ENCODE results near the gene TRIM68.

The TRIM68 gene

DNA sequence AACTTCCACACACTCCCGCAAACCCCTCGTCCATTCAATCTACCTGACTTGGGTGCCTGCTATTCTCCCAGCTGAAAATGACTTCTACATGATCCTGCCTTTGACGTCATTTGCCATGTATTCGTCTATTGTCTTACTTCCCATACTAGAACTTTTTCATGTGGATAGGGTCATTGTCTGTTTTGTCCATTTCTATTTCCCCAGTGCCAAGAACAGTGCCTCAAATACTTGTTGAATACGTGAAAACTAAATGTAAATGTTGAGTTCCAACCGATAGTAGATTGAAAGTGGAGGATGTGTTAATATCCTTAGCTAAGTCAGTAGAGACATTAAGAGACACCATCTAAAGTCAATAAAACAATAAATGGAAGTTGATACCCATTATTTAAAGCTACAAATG is 935 bp downstream of the TRIM68 start:
- no peak for DNase-seq (ENCODE audit: extremely low read depth in 1 of 2, low read depth in 1 of 2)

DNA sequence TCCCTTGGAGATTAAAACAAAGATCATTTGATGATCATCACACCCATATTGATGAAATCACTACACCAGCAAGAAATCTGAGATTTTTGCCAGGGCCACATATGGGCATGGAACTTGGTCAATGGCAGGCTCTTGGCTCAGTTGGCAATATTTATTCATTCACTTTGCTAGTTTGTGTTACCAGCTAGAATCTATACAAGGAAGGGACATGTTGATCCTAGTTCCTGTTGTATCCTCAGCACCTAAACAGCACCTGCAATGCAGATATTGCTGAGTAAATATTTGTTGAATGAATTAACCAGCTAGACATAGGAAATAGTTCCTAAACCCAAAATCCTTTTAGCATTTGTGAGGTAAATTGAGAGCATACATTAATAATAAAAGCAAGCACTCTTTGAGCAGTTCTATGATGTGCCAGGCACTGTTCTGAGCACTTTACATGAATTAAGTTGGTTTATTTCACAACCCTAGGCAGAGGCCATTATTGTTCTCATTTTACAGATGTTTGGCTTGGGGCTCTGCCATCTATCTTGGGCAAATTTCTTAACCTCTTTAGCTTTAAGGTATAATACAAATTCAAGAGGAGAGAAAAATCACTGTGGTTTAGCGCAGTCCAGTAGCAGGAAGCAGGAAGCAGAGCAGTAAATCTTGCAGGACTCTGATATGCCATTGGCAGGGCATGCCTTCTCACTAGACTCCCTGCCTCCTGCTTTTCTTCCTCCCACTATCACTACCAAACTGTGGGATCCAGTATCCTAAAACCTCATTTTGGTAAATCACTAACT is 1.6 kb downstream of the TRIM68 start:
- no peak for DNase-seq (ENCODE audit: extremely low read depth in 1 of 2, low read depth in 1 of 2)

DNA sequence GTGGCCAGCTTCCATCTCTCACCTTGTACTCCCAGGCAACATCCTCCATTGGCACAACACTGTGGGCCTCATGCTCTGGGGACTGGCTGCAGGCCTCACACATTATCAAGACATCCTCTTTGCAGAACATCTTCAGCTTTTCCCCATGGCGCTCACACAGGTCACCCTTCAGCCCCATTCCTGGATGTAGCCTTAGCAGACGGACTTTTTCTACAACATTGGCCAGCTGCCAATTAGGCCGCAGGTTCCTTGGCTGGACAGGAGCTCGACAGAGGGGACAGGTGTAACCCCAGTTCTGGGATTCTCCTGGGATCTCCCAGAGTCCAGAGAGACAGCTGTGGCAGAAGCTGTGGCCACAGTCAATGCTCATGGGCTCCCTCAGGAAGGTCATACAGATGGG is 3.0 kb downstream of the TRIM68 start:
- no peak for DNase-seq (ENCODE audit: extremely low read depth in 1 of 2, low read depth in 1 of 2)

DNA sequence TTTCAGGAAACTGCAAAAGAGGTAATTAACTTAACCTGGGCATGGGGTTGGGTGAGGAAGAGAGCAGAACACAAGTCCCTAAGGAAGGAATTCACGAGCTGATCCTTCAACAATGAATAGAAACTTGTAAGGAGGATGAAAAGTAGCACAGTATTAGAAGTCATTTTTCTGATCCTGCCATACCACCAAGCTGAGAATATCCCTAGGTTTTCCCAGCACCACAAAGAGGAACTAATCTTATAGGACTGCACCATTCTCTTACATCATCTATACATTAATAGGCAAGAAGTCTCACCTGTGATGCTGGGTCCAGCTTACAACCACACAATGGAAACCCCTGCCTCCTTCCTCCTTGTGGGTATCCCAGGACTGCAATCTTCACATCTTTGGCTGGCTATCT is 14.3 kb downstream of the TRIM68 start, which contains the start of gene OR52I1:
TSS of gene OR52I1 (plus strand) at position 301 of the 400 bp plus-strand sequence. CDS start at position 301, 0 bp downstream.
- no peak for DNase-seq (ENCODE audit: extremely low read depth in 1 of 2, low read depth in 1 of 2)

DNA sequence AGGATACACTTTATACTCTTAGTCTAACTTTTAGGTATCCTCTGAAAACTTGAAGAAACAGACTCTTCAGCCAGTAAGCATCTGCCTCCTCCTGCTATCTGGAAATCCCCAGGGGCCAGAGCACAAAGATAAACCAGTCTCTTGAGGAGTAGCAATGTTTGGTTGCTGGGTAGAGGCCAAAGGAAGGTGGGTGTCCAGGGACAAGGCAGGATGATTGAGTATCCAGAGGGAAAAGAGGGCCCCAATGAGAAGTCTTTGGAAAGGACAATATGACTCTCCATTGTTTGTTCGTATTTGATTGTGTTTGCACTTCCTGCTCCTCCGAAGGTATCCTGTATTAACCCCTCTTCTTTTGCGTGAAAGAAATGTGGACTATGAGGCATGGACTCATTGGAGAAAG is 19.0 kb downstream of the TRIM68 start:
- DNase-seq (ENCODE audit: extremely low read depth in 1 of 2, low read depth in 1 of 2) = no peak

DNA sequence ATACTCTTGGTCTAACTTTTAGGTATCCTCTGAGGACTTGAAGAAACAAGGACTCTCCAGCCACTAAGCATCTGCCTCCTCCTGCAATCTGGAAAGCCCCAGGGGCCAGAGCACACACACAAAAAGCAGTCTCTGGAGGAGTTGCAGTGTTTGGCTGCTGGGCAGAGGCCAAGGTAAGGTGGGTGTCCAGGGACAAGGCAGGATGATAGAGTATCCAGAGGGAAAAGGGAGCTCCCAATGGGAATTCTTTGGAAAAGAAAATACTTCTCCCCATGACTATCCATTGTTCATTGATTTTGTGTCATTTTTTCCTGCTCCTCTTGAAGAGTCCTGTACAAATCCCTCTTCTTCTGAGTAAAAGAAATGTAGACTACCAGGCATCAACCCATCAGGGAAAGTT is 26.6 kb downstream of the TRIM68 start, which contains the start of gene OR52I2:
TSS of gene OR52I2 (plus strand) at position 301 of the 400 bp plus-strand sequence.
- DNase-seq (ENCODE audit: extremely low read depth in 1 of 2, low read depth in 1 of 2) = no peak

DNA sequence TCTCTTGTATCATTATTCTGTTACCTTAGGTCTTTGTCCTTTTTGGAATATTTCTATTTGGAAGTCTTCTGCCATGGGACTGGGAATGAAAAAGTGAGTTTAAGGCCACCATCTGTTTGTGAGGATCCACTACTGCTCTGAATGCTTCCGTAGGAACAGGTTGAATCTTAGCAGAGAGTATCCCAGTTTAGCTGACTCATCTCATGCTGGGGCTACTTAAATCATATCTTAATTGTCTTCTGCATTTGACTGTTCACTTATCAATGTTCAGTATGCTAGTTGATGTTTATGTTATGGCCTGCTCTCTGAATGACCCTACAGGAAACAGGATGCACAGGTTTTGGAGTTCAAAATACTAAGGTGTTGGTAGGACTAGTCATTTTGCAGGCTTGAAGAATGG is 27.9 kb downstream of the TRIM68 start:
- no peak for DNase-seq (ENCODE audit: extremely low read depth in 1 of 2, low read depth in 1 of 2)

DNA sequence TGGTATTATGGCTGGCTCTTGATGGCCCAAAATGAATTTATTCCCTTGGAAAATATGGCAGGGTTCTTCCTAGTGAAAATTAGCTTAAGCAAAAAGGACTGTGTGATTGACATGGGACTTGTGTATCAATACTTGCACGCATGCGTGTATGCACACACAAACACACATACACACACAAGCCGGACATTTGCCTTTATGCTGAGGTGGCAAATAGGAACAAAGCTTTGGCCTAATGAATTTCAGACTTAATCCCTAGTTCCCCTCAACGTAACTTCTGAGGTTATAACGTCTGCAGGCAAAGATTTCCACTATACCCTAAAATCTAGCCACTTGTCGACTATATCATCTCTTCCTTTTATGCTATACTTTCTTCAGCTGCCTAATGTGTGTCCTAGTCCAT is 29.4 kb downstream of the TRIM68 start:
- no peak for DNase-seq (ENCODE audit: extremely low read depth in 1 of 2, low read depth in 1 of 2)

DNA sequence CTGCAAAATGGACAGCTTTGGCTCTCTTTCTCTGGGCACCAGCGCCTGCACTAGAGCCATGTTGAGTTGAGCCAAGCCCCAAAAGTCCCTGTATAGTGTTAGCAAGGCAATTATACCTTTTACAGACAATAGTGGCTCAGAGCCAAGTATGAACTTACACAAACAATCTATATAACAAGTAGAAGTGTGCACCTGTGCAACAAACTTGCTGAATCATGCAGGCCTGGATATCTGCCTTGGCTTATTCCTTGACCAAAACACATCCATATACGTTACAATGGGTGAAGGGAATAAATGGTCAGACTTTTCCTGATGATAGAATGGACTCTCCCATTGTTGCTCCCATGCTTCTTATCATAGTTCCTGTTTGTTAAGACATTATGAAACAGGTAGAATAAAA is 30.3 kb downstream of the TRIM68 start:
- no peak for DNase-seq (ENCODE audit: extremely low read depth in 1 of 2, low read depth in 1 of 2)

DNA sequence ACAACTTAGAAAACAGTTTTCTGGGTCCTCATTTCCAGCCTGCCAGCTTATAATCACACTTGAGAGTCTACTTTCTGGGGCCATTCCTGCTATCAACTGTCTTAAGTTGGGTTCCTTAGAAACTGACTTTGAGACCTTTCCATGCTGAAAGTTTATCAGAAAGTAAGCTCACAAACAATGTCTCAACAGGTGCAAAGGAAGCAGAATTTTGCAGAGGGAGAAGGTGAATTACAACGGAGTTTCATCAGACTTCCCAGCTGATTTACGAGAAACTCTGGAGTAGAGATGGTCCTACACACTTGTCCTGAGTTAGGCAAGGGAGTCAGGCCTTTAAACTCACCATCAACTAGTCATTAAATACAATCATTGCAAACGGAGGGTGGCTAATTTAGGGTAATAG is 31.2 kb downstream of the TRIM68 start:
- no peak for DNase-seq (ENCODE audit: extremely low read depth in 1 of 2, low read depth in 1 of 2)

DNA sequence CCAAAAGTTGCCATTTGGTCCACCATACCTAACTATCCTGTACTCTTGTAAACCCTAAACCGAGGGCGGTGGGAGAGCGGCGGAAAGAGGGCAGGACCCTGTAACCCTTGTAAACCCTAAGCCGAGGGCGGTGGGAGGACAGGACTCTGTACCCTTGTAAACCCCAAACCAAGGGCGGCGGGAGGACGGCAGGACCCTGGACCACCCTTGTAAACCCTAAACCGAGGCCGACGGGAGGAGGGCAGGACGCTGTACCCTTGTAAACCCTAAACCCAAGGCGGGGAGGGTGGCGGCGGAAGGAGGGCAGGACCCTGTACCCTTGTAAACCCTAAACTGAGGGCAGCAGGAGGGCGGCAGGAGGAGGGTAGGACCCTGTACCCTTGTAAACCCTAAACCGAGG is 39.0 kb downstream of the TRIM68 start:
- DNase-seq (ENCODE audit: extremely low read depth in 1 of 2, low read depth in 1 of 2) = no peak

DNA sequence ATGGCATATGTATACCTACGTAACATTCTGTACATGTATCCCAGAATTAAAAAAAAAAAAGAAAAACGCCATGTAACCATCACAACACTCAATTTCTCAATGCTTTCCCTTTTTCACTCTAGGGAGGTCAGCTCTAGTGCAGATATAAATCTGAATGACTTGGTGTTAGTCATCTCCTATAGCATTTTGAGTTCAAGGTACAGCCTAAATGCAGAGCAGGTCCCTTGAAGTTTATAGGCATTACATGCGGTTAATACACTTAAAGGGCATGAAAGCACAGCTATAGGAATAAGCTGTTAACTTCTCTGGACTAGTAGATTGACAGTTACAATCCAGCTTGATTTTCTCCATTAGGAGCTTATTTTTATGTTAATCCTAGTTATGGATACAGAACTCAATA is 42.7 kb downstream of the TRIM68 start:
- no peak for DNase-seq (ENCODE audit: extremely low read depth in 1 of 2, low read depth in 1 of 2)

DNA sequence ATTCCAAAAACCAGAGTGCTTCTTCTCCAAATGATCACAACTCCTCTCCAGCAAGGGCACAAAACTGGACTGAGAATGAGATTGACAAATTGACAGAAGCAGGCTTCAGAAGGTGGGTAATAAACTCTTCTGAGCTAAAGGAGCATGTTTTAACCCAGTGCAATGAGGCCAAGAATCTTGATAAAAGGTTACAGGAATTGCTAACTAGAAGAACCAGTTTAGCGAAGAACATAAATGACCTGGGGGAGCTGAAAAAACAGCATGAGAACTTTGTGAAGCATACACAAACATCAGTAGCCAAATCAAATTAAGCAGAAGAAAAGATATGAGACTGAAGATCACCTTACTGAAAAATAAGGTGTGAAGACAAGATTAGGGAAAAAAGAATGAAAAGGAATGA is 47.6 kb downstream of the TRIM68 start:
- no peak for DNase-seq (ENCODE audit: extremely low read depth in 1 of 2, low read depth in 1 of 2)

DNA sequence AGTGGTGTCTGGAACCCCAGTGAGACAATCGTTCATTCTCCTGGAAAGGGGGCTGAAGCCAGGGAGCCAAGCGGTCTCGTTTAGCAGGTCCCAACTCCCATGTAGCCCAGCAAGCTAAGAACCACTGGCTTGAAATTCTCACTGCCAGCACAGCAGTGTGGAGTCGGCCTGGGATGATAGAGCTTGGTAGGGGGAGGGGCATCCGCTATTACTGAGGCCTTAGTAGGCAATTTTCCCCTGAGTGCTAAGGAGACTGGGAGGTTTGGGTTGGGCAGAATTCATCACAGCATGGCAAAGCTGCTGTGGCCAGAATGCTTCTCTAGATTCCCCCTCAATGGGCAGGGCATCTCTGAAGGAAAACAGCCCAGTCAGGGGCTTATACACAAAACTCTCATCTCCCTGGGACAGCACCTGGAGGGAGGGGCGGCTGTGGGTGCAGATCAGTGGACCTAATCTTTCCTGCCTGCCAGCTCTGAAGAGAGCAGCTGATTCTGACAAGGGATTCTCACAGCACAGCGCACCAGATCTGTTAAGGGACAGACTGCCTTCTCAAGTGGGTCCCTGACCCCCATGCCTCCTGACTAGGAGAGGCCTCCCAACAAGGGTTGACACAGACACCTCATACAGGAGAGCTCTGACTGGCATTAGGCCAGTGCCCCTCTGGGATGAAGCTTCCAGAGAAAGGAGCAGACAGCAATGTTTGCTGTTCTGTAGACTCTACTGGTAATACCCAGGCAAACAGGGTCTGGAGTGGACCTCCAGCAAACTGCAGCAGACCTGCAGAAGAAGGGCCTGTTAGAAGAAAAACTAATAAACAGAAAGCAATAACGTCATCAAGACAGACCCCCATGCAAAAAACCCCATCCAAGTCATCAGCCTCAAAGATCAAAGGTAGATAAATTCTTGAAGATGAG is 48.2 kb downstream of the TRIM68 start:
- no peak for DNase-seq (ENCODE audit: extremely low read depth in 1 of 2, low read depth in 1 of 2)

DNA sequence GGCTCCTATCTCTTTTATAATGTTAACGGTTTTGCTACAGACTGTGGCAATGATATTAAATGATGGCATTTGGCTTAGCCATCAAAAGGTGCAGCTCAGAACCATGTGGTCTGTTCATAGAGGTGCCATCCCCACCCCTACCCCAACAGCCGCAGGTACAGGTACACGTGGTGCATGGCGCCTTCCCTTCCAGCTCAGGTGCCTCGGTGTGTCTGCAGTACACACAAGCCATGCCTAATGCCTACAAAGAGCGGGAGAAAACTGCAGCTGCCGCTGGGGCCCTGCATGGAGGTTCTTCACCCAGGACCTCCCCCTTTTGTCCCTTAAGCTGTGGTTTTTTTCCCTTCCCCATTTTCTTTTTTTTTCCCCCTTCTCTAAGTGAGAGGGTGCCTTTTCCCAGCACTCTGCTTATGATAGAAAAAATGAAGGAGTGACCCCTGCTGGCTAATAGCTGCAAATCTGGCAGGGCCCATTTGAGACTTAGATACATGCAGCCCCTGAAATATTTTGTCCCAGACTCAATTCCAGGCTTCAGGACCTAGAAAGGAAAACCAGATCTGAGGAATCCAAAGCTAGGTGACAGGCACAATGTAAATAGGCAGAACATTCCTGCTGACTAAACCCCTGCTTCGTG is 56.6 kb downstream of the TRIM68 start:
- no peak for DNase-seq (ENCODE audit: extremely low read depth in 1 of 2, low read depth in 1 of 2)
